ENCODE results near the gene MYO3B.
"Not testable (repeated sequence)": the region's sequence is repeated elsewhere in the genome, so short reads cannot be mapped to it uniquely, and the experiment has no call there.

Gene MYO3B

GRCh38 chr2:170212625-170213280, 34.8 kb downstream of the MYO3B start:
- FAIRE-seq (no peak), DNase-seq (ENCODE audit: insufficient read length, low spot score) (no peak)
- no peak for TF ChIP-seq CTCF (IDR thresholded peaks at IDR 0.05; ENCODE audit: insufficient read depth, missing control alignments)

GRCh38 chr2:170213281-170213625, 35.3 kb downstream of the MYO3B start:
- not testable (repeated sequence) for FAIRE-seq; DNase-seq (ENCODE audit: insufficient read length, low spot score)

GRCh38 chr2:170213651-170214050, 35.7 kb downstream of the MYO3B start:
- no peak for TF ChIP-seq CTCF (IDR thresholded peaks at IDR 0.05; ENCODE audit: insufficient read depth, missing control alignments)
- no peak for FAIRE-seq
- no peak for DNase-seq (ENCODE audit: insufficient read length, low spot score)

- no peak for TF ChIP-seq CTCF (IDR thresholded peaks at IDR 0.05; ENCODE audit: insufficient read depth, missing control alignments)
- DNase-seq (ENCODE audit: insufficient read length, low spot score) (no peak), FAIRE-seq (no peak)
Measured at GRCh38 chr2:170214309-170214948, 36.5 kb downstream of the MYO3B start.

GRCh38 chr2:170215021-170215420, 37.1 kb downstream of the MYO3B start:
- no peak for DNase-seq (ENCODE audit: insufficient read length, low spot score)
- TF ChIP-seq CTCF (IDR thresholded peaks at IDR 0.05; ENCODE audit: insufficient read depth, missing control alignments): no peak
- FAIRE-seq: no peak

- DNase-seq (ENCODE audit: insufficient read length, low spot score): no peak
- FAIRE-seq: no peak
- no peak for TF ChIP-seq CTCF (IDR thresholded peaks at IDR 0.05; ENCODE audit: insufficient read depth, missing control alignments)
Measured at GRCh38 chr2:170216428-170216827, 38.5 kb downstream of the MYO3B start.

GRCh38 chr2:170216981-170217380, 39.0 kb downstream of the MYO3B start:
- FAIRE-seq (no peak), DNase-seq (ENCODE audit: insufficient read length, low spot score) (no peak)
- no peak for TF ChIP-seq CTCF (IDR thresholded peaks at IDR 0.05; ENCODE audit: insufficient read depth, missing control alignments)
